GM18517 (cell line): ENCODE results near the gene MED13L.
"Not testable (repeated sequence)": the region's sequence is repeated elsewhere in the genome, so short reads cannot be mapped to it uniquely, and the experiment has no call there.

Experiments used
- ATAC-seq: cut with Tn5 transposase; IDR thresholded peaks from one replicate; pipeline ENCODE4 v1.9.1; 2021; ENCODE audit warnings: mild to moderate bottlenecking, moderate library complexity; ENCODE audit not compliant: unreplicated experiment

MED13L gene

DNA sequence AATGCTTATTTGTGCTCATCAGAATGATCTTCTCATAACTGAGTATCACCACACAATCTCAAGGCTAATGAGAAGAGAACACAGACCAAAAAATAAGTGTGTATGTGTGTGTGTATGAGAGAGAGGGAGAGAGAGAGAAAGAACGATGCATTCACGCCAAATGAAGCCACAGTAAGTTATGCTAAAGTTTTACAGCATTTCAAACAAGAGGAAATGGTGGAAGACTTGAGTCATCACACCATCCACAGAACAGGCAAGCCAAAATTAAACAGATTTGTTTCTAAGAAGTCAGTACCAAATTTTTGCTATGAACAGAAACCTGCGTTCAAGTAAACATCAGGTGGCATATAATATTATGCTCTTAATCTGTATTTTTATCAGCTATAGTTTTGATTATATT lies 141.2 kb downstream of the MED13L start:
- no peak for ATAC-seq

DNA sequence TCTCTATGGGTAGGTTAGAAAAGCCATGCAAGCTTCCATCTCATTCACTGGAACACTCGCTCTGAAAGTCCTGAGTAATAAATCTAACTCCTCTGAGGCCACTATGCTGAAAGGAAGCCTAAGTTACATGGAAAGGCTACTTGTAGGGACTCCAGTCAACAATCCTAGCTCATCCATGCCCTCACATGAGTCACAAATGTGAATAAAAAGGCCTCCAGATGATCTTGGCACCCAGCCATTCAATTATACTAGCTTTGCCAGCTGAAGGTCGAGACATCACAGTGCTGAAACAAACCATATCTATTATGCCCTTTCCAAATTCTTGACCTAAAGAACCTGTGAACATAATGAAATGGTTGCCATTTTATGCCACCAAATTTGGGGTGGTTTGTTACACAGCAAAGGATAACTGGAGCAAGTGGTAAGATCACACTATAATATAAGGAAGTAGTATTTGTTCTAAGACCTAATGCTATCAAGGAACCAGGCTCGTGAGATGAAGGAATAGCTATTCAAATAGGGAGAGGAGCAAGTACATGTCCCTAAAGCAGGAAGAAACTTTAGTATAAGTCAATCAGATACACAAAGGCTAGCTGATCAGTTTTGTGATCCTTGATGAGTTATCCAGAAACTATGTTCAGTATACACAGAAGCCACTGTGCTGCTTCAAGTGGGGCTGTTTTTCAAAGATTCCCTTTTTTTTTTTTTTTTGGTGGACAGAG lies 142.1 kb downstream of the MED13L start:
- ATAC-seq = no peak

DNA sequence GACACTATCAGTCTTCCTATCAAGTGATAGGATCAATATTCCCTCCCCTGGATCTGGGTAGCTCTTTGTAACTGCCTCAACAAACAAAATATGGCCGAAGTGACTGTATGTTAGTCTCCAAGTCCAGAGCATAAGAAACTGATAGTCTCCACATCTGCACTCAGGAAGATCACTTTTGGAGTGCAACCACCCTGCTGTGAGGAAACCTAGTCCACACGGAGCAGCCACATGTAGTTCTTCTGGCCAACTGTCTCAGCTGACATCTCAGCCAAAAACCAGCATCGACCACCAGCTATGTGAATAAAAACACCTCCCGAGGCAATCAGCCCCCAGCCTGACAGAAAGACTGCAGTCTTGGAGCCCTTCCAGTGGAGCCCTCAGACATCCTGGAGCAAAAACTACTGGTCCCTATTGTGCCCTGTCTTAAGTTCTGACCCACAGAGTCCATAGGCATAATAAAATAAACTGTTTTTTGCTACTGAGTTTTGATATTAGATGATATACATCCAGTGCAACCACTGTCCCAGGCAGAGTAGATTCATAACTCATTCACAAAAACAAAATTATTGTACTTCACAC lies 143.8 kb downstream of the MED13L start:
- ATAC-seq = no peak

DNA sequence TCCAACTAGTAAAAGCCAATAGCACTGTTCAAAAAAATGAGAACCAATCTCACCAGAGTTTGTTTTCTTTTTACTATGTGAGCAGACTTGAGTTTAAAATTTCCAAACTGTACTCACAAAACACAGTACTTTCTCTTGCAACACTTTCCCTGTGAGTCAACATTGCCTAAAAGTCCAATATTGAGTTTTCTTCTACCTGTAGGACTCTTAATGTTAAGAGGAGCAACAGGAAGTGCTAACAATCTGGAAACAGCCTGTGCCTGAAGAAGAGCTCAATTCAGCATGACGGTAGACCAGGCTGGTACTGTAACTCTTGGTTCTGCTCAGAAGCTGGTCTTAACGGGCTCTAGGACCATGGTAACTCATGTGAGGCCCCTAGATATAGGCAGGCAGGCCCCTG lies 144.3 kb downstream of the MED13L start:
- no peak for ATAC-seq

DNA sequence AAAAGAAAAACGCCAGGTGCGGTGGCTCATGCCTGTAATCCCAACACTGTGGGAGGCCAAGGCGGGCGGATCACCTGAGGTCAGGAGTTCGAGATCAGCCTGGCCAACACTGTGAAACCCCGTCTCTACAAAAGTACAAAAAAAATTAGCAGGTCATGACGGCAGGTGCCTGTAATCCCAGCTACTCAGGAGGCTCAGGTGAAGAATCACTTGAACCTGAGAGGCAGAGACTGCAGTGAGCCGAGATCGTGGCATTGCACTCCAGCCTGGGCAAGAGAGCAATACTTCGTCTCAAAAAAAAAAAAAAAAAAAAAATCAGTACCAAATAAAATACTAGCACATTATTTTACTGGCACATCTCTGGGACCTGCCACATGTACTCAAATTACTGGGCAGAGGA lies 145.5 kb downstream of the MED13L start:
- not testable (repeated sequence) for ATAC-seq

DNA sequence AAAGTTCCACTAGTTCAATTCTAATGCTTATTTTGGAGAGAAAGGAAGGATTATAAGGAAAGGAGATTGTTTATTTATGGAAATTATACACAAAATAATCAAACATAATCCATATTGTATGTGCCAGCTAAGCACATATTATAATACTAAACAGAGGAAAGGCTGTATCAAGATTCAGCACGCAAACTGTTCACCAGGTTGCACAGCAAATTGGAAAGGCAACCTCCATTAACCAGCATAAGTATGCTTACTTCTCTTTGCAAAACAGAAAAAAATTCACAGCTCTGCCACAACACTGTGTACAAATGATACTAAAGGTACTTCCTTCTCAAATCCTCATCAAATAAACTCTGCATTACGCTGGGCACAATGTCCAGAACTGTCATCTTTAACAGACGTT lies 146.3 kb downstream of the MED13L start:
- ATAC-seq = no peak

DNA sequence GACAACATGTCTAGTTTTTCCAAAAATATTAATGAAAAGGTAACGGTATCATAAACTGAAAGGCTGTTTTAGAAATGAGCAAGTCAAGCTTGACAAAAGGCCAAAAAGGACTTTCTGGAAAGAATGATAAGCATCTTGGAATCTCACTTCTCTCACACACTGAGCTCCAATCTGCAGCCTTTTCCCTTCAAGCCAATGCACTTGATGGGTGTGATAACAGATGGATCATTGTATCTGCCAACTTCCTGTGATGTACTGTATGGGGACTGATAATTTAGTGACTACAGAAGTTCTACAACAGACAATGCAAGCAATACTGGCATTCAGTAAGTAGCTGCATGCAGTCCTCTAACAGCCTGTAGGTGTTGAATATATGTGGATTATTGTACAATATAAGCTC lies 147.1 kb downstream of the MED13L start:
- ATAC-seq = no peak

DNA sequence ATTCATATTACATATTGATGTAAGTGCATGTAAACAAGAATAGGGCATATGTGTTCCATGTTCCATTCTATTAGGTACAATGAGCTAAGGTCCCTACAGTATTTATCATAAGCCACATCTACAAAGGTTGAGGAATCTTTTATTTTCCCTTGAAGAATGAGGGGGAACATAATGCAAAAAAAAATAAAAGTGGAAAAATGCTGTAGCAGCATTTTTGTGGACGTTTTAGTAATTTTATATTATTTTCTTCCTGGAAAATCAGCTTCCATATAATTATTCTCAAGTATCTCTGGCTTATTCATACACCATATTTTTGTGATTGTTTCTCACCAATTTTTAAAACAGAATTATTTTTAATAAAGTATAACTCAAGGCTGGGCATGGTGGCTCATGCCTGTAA lies 148.7 kb downstream of the MED13L start:
- ATAC-seq = no peak

DNA sequence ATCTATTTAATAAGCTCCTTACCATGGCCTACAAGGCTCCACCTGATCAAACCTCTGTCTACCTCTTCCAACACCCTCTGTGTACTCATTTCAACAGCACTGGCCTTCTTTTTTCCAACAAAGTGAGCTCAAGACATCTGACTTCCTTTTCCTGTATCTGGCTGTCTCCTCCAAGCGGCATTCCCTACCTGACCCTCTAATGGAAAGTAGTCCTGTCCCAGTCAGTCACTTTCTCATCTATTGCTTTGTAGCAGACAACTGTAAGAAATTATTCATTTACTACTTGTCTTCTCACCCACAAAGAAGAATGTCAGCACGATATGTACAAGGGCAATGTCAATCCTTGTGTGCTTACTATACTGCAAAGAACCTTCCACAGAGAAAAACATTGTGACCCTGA lies 149.6 kb downstream of the MED13L start:
- ATAC-seq = no peak

DNA sequence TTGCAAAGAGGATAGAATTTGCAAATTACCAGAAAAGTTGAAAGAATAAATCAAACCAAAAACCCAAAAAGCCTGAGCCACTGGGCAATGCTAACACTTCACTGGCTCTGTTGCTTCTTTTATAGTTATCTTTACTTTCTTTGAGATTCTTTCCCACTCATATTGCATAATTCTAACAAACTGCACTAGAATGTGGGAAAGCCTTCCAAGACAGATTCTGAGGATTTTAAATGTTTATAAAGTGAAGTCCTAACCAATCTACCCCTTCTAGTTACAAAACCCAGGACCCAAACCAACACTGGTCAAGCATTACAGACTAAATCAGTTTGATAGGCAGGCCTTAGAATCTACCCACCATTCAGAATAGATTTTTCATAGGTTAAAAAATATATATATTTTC lies 150.9 kb downstream of the MED13L start:
- ATAC-seq = no peak

DNA sequence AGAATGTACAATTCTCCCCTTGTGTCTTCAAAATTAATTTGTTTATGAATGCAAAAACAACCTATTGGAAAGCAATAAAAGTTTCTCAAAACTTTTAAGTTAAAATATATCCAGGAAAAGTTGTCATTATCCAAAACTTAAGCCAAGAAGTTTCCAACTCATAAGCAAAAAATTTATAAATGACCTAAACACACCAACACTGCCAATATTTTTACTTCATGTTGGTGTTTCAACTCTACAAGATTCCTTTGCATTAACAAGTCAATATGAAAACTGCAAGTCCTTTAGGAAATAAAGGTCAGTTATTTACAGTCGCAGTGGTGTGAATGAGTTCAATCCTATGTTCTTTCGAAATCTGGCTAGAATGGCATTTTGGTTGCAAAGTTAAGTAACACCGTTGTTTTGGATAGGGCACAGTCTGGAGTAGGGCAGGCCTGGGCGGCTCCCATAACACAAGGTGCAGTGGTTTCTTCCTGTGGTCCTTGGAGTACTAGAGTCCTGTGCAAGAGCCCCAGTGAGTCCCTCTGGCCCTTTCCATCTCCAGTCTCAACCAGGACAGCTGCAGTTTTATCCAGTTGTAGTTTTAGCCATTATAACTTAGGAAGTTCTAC lies 151.4 kb downstream of the MED13L start:
- ATAC-seq = no peak

DNA sequence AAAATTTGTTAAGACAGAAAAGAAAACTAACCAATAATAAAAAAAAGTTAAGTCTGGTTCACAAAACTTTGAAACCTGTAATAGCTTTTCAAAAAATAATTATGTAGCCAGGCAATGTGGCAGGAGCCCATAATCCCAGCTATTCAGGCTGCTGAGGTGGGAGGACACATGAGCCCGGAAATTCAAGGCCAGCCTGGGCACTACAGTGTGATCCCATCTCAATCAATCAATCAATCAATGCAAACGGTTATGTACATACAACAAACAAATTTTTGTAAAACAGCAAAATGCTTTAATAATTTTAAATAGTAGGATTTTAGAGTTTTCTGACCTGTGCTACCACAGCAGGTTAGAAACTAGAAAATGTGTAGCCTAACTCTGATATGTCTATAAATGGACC lies 152.4 kb downstream of the MED13L start:
- ATAC-seq = no peak

DNA sequence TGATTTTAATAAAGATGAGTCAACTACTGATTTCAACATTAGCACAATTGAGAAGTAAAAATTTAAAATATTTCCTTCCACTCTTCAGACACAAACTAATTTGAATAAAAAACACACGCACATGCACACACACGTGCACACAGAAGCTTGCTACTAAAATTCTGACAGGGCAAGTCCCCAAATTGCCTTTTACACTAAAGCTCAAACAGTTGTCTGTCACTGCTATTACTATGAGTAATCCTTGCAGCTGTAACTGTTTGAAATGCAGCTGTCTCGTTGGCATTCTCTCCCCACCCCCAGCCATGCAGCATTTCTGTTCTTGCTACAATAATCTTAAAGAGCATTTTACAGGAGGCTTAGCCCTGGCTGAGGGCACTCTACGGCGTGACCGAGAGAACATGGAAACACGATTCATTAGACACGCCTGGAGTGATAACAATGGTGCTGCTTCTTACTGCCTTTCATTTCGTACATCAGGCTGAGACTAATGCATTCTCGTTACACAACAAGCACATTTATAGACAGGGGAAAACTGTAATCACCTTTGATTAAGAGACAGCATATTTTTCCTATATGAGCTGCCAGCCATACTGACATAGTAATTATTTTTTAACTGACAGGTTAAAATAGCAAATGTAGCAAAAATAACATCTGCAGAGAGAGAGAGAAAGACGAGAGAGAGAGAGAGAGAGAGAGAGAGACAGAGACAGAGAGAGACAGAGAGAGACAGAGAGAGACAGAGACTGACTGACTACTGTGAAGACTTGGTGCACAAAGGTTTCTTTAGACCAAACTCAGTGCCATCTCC lies 153.8 kb downstream of the MED13L start:
- ATAC-seq = no peak

DNA sequence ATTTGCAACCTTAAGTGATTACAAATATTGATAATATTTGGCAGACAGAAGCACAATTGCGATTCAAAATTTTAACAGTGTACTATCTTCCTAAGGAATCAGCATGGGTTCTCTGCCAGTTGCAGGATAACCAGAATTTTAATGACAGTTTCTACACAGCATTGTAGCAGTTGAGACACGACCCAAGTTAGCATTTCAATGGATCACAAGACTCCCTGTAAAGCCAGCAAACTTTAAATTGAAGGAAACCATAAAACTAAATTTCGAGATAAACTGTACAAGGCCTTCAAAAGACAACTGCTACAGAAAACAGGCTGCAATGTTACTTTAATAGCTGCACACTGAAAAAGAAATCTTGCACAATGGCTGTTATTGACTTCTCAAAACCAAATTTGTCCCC lies 154.9 kb downstream of the MED13L start:
- no peak for ATAC-seq

DNA sequence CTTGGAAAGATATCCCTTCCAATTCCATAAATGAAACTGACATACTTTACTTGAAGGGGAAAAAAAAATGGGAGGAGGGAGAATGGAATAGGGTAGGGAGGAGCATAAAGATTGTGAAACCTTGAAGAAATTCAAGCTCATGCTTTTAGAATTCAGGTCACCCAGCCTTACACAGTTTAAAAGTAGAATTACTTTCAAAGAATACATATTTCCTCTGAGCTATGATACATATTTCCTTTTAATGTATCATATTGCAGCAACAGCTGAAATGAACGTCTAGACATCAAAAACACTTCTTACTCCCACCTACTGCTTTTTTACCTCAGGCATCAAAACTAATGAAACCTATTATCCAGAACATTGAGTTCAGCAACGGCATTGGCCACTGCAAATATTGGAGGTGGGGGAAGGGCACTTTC lies 156.0 kb downstream of the MED13L start:
- ATAC-seq = no peak

DNA sequence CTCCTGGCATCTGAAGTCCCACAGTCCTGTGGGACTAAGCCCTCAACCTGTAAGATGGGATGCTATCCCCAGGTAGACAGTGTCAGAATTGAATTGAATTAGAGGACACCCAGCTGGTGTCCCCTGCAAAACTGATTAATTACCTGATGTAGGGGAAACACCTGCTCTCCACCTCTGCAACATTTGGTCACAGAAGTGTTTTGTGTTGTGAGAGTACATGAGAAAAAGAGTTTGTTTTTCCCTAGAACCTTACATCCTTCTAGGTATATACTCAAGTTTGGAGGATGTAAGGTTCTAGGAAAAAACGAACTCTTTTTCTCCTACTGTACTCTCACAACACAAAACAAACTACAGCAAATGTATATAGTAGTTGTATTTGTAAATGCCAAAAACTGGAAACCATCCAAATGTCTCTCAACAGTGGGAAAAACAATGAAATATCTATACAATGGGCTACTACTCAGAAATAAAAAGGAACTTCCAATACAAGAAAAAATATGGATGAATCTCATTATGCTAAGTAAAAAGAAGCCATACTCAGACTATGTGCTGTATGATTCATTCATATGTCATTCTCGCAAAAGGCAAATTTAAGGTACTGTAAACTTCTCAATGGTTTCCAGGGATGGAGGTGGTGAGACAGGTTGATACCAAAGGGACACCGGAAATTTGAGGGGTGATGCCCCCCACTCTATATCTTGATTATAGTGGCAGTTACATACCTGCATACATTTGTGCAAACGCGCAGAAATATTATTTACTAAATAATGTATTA lies 160.7 kb downstream of the MED13L start:
- no peak for ATAC-seq

DNA sequence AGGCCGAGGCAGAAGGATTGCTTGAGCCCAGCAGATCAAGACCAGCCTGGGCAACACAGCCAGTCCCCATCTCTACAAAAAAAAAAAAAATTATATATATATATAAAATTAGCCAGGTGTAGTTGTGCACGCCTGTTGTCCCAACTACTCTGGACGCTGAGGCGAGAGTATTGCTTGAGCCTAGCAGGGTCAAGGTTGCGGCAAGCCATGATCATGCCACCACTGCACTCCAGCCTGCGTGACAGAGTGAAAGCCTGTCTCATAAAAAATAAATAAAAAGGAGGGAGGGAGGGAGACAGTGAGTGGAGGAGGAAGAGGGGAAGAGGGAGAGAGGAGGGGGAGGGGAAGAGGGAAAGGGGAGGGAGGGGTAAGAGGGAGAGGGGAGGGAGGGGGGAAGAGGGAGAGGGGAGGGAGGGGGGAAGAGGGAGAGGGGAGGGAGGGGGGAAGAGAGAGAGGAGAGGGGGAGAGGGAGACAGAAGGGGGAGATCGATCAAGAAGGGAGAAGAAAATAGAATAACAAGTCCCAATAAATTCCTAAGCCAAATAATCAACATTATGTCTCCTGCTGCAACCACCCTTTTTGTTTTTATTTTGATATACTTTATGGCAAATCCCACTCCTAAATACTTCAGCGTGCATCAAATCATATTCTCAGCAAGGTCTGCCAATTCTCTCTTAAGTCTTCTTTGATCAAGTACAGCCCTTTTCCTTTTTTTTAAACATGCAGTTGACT lies 163.9 kb downstream of the MED13L start:
- ATAC-seq = no peak

DNA sequence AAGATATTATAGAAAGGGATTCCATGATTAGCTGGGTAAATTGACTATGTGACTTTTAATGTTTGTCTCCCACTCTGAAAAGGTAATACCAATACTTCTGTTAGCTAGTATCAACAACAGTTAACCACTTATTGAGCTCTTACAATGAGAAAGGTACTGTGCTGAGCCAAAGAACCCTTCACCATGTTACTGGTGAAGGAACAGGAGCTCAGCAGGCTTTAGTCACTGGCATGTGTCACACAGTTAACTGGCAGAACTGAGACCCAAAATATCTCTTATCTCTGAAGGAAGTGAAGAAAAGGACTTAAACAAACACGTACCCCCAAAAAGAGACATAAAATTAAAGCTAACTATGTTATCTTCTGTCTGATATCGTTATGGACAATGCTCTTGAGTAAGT lies 170.6 kb downstream of the MED13L start:
- no peak for ATAC-seq

DNA sequence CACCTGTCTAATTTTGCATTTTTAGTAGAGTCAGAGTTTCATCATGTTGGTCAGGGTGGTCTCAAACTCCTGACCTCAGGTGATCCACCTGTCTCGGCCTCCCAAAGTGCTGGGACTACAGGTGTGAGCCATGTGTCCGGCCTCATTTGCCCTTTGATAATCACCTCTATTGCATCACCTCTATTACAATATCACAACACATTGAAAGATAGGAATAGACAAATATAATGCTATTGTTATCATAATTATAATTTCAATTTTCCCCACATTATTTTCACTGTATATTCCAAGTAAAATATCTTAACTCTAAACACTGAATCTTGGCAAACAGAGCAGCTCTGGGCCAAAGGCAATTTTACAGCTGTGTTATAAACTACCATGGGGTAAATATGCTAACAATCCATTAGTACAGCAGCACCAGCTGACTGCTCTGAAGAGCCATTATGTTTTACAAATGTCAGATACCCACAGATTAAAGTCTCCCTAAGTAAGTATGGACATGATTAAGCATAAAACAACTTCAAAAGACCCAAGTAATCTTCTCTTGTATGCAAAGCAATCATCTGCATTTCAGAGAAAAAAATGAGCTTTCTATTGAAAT lies 173.2 kb downstream of the MED13L start:
- no peak for ATAC-seq

DNA sequence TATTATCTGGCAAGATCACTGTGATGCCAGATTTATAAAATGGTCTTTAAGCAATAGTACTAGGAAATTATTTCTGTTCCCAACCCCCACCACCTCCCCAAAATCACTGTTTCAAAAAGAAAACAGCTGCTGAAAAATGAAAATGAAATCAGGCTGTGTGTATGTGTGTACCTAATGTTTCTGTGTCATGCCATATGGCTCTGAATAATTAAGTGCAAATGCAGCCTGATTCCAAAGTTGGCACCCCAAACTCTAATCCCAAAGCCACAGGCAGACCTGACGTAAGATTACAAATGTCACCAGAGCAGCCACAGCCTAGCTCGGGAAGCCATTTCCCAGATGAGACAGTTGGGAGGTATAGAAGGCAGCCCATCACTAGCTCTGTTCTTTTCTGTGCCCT lies 175.5 kb downstream of the MED13L start:
- no peak for ATAC-seq
